Thoracic aorta (tissue), 2 donors: ENCODE results near the gene POLR2E. TPM values are rescaled to one million over a fixed set of nuclear protein-coding genes. Genes with fewer than 3 reads are reported as not detected.

Experiments used
- ATAC-seq: fragments of 150-250 bp; one replicate; pipeline ENCODE4 v1.8.0; 2017; ENCODE audit warnings: low read depth; ENCODE audit not compliant: insufficient number of reproducible peaks, low FRiP score
- DNase-seq: peaks from one replicate; pipeline ENCODE4 v3.0.0-alpha.2; 2020; ENCODE audit warnings: low spot score
- H3K27ac ChIP-seq, 2 donors: fragments of 200-600 bp; sonication (generic); 1 replicate in 1 of 2; 2 replicates in 1 of 2; pipeline ENCODE4 v1.5.1; 2016; ENCODE audit warnings: mild to moderate bottlenecking in 2 of 2, moderate library complexity in 2 of 2
- H3K27me3 ChIP-seq: fragments of 200-600 bp; sonication (generic); replicated peaks from 2 replicates; pipeline ENCODE4 v1.6.0; 2016; ENCODE audit warnings: mild to moderate bottlenecking; ENCODE audit not compliant: insufficient read depth
- H3K36me3 ChIP-seq: fragments of 200-600 bp; sonication (generic); one replicate; pipeline ENCODE4 v1.5.1; 2016
- H3K4me1 ChIP-seq, 2 donors: fragments of 200-600 bp; sonication (generic); 1 replicate in 1 of 2; 2 replicates in 1 of 2; pipeline versions ENCODE4 v1.5.1 to v1.6.0; 2016; ENCODE audit warnings: low read depth in 2 of 2, mild to moderate bottlenecking in 1 of 2; ENCODE audit not compliant: control insufficient read depth in 1 of 2
- H3K4me3 ChIP-seq: fragments of 200-600 bp; sonication (generic); 2 replicates; pipeline ENCODE4 v1.5.1; 2016; ENCODE audit warnings: mild to moderate bottlenecking
- H3K9me3 ChIP-seq: fragments of 200-600 bp; sonication (generic); 2 replicates; pipeline ENCODE4 v1.5.1; 2016
- CTCF ChIP-seq: fragments of 200-600 bp; sonication (generic); IDR thresholded peaks from one replicate; pipeline ENCODE4 v1.5.1; 2019; ENCODE audit warnings: antibody characterized with exemption
- total RNA-seq, 2 donors: library from RNA; depleted of rRNA; stranded (reverse); fragments of >200 nt; gene quantifications; one replicate each; pipeline versions ENCODE4 v1.1.0 to v1.2.3, GENCODE V29; 2016

The POLR2E gene
- total RNA-seq, 2 donors from 2014 or later: 129 to 149 TPM

- Histone ChIP-seq H3K27ac (no peak overlapping the region), H3K4me1 (peaks cover 14 to 57% of the 10 kb centered on the region in 2 donors)
Measured at GRCh38 chr19:1066251-1066747, 28.9 kb downstream of the POLR2E start.

GRCh38 chr19:1065606-1066109 is 29.5 kb downstream of the POLR2E start:
- H3K36me3 ChIP-seq: no peaks in the 10 kb centered on the region
- H3K4me1 ChIP-seq: peaks cover 14 to 51% of the 10 kb centered on the region in 2 donors
- H3K9me3 ChIP-seq: no peaks in the 10 kb centered on the region
- H3K27ac ChIP-seq: no peak overlapping the region
- ATAC-seq: no peak
- H3K4me3 ChIP-seq: no peak overlapping the region
- no peak for DNase-seq
- no peaks in the 10 kb centered on the region for H3K27me3 ChIP-seq
- TF ChIP-seq CTCF: no peak

More at GRCh38 chr19:1066251-1066747, 28.9 kb downstream of the POLR2E start:
- no peak for ATAC-seq
- no peaks in the 10 kb centered on the region for H3K36me3 ChIP-seq
- no peaks in the 10 kb centered on the region for H3K27me3 ChIP-seq
- DNase-seq: no peak
- no peaks in the 10 kb centered on the region for H3K9me3 ChIP-seq
- H3K4me3 ChIP-seq: peak overlapping the region; percentile 68
- no peak for TF ChIP-seq CTCF

GRCh38 chr19:1064661-1065605 is 30.2 kb downstream of the POLR2E start:
- Histone ChIP-seq H3K36me3 (no peaks in the 10 kb centered on the region), H3K9me3 (no peaks in the 10 kb centered on the region), H3K27me3 (no peaks in the 10 kb centered on the region), H3K4me3 (no peak overlapping the region), H3K4me1 (peaks cover 12 to 46% of the 10 kb centered on the region in 2 donors), H3K27ac (no peak overlapping the region)
- DNase-seq (no peak), ATAC-seq (no peak)
- peak; percentile 97 for TF ChIP-seq CTCF

- Histone ChIP-seq H3K27ac (no peak overlapping the region), H3K4me3 (no peak overlapping the region), H3K9me3 (no peaks in the 10 kb centered on the region), H3K36me3 (no peaks in the 10 kb centered on the region), H3K27me3 (no peaks in the 10 kb centered on the region), H3K4me1 (peaks cover 8 to 40% of the 10 kb centered on the region in 2 donors)
- no peak for TF ChIP-seq CTCF
- DNase-seq: no peak
- no peak for ATAC-seq
Measured at GRCh38 chr19:1063909-1064660, 31.1 kb downstream of the POLR2E start.
